Measurements from ENCODE around the gene LHPP.

DNA sequence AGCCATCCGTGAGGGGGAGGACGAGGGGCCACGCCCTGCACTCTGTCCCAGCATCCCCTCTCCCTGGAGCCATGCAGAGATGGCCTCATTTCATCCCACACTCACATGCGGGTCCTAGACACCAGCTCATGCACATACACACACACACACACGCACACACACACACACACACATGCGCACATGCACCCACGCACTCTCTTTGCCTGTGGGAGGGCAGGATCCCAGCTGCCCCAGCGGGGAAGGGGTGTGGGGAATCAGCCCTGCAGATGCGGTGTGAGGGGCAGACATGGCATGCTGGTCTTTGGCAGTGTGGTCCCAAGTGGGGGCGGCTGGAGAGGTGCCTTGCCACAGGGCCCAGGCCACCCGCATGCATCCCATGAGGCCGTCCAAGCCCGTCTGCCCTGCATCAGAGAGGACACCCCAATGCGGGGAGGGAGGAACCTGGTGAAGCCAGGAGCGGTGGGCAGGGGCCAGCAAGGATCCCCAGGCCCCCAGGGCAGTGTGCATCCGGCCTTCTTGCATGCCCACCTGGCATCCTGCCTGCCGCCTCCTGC, 68.1 kb downstream of the LHPP start:
- TF ChIP-seq, protein P1, sequence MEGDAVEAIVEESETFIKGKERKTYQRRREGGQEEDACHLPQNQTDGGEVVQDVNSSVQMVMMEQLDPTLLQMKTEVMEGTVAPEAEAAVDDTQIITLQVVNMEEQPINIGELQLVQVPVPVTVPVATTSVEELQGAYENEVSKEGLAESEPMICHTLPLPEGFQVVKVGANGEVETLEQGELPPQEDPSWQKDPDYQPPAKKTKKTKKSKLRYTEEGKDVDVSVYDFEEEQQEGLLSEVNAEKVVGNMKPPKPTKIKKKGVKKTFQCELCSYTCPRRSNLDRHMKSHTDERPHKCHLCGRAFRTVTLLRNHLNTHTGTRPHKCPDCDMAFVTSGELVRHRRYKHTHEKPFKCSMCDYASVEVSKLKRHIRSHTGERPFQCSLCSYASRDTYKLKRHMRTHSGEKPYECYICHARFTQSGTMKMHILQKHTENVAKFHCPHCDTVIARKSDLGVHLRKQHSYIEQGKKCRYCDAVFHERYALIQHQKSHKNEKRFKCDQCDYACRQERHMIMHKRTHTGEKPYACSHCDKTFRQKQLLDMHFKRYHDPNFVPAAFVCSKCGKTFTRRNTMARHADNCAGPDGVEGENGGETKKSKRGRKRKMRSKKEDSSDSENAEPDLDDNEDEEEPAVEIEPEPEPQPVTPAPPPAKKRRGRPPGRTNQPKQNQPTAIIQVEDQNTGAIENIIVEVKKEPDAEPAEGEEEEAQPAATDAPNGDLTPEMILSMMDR (IDR thresholded peaks at IDR 0.05; ENCODE audit: insufficient read depth, low read length), result no peak
- TF ChIP-seq, protein P2, sequence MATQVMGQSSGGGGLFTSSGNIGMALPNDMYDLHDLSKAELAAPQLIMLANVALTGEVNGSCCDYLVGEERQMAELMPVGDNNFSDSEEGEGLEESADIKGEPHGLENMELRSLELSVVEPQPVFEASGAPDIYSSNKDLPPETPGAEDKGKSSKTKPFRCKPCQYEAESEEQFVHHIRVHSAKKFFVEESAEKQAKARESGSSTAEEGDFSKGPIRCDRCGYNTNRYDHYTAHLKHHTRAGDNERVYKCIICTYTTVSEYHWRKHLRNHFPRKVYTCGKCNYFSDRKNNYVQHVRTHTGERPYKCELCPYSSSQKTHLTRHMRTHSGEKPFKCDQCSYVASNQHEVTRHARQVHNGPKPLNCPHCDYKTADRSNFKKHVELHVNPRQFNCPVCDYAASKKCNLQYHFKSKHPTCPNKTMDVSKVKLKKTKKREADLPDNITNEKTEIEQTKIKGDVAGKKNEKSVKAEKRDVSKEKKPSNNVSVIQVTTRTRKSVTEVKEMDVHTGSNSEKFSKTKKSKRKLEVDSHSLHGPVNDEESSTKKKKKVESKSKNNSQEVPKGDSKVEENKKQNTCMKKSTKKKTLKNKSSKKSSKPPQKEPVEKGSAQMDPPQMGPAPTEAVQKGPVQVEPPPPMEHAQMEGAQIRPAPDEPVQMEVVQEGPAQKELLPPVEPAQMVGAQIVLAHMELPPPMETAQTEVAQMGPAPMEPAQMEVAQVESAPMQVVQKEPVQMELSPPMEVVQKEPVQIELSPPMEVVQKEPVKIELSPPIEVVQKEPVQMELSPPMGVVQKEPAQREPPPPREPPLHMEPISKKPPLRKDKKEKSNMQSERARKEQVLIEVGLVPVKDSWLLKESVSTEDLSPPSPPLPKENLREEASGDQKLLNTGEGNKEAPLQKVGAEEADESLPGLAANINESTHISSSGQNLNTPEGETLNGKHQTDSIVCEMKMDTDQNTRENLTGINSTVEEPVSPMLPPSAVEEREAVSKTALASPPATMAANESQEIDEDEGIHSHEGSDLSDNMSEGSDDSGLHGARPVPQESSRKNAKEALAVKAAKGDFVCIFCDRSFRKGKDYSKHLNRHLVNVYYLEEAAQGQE (IDR thresholded peaks at IDR 0.05; ENCODE audit: insufficient replicate concordance, low read depth), result no peak
- no peak for TF ChIP-seq GABPA (IDR thresholded peaks at IDR 0.05; ENCODE audit: low read depth)
- TF ChIP-seq POLR2AphosphoS5 (IDR thresholded peaks at IDR 0.05; ENCODE audit: low read depth), result no peak
- TF ChIP-seq SPI1 (IDR thresholded peaks at IDR 0.05; ENCODE audit: borderline replicate concordance, low read depth), result no peak
